ENCODE results near the gene HCLS1. TPM values are rescaled to one million over a fixed set of nuclear protein-coding genes. Genes with fewer than 3 reads are reported as not detected.

The HCLS1 gene
- total RNA-seq, 1 experiment from 2014 or later: 203 TPM

Small RNA genes within 50 kb of the gene (small RNA-seq; reads per million reads assigned to genes)
- not detected for gene RNU4-62P

Other genes with a start within 250 kb of the HCLS1 start
- 9.5 and 10.0 TPM in 2 replicates for gene POLQ, start 114.9 kb downstream of the HCLS1 start, total RNA-seq (2014; rRNA removed; shearing (Covaris generic); ENCODE audit: low replicate concordance)
- not detected in 2 replicates for gene ARGFX, start 93.0 kb downstream of the HCLS1 start, total RNA-seq (2014; rRNA removed; shearing (Covaris generic); ENCODE audit: low replicate concordance)
- gene FBXO40, start 67.5 kb downstream of the HCLS1 start, total RNA-seq (2014; rRNA removed; shearing (Covaris generic); ENCODE audit: low replicate concordance): not detected in 2 replicates
- gene GOLGB1, start 88.8 kb upstream of the HCLS1 start, total RNA-seq (2014; rRNA removed; shearing (Covaris generic); ENCODE audit: low replicate concordance): 26.5 and 32.5 TPM in 2 replicates
- 56.3 and 62.8 TPM in 2 replicates for gene IQCB1, start 174.2 kb upstream of the HCLS1 start, total RNA-seq (2014; rRNA removed; shearing (Covaris generic); ENCODE audit: low replicate concordance)
- 60.6 and 62.2 TPM in 2 replicates for gene EAF2, start 174.3 kb upstream of the HCLS1 start, total RNA-seq (2014; rRNA removed; shearing (Covaris generic); ENCODE audit: low replicate concordance)
- 5.6 and 17.3 TPM in 2 replicates for gene SLC15A2, start 233.5 kb upstream of the HCLS1 start, total RNA-seq (2014; rRNA removed; shearing (Covaris generic); ENCODE audit: low replicate concordance)